HG02588 (cell line): ENCODE results near the gene CTNNA3.

ENCODE experiments used
- ATAC-seq: cut with Tn5 transposase; IDR thresholded peaks from one replicate; pipeline ENCODE4 v1.9.1; 2021; ENCODE audit warnings: mild to moderate bottlenecking, moderate library complexity; ENCODE audit not compliant: unreplicated experiment

Gene CTNNA3

DNA sequence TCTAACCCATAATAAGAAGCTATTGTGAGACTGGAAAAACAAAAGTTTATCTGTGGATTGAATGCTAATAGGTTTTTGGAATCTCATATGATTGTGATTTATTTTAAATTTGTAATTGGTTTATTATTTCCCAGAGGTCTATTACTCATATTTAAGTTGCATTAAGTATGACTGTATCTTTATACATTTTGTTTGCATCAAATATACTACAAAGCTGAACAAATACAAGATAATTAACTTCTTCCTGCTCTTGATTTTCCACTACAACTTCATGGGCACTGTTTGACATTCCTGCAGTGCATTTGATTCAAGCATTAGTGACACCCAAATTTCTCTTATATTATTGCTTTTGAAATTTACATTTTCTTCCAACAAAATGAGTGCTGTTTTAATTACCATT, 1073.9 kb downstream of the CTNNA3 start:
- ATAC-seq = no peak

DNA sequence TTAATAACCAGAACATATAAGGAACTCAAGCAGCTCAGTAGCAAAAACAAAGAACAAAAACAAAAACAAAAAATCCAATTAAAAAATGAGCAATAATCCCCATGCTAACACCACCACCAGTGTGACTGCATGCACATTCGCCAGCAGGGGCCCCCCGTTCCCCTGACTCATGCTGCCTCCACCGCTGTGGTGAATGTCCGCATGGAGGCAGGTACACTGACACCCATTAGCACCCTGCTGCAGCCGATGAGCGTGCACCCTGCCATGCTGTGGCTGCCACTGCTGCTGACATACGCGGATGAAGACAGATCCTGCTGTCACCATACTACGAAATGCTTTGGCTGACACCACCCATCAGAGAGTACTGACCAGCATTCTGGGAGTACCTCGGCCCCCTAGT, 1091.8 kb downstream of the CTNNA3 start:
- no peak for ATAC-seq

- no peak for ATAC-seq
These were observed 1104.1 kb downstream of the CTNNA3 start for GRCh38 chr10:66591865-66592264.

DNA sequence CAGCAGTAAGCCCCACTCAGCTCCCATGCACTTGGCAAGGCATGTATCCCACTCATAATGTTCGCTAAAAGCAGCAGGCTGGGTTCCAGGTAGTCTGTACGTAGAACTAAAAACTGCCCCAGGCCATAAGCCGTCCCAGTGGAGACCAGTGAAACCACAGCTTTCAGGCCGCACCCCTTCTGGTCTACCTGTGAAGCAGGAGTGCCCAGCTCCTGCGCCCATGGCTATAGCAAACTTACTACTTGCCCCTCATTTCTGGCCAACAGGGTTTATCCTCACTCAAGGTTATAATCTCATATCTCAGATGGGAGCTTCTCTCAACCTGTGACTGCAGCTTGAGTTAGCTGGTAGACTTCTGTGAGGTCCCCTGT, 1108.3 kb downstream of the CTNNA3 start:
- no peak for ATAC-seq

GRCh38 chr10:66586897-66587679, 1108.9 kb downstream of the CTNNA3 start:
- no peak for ATAC-seq

DNA sequence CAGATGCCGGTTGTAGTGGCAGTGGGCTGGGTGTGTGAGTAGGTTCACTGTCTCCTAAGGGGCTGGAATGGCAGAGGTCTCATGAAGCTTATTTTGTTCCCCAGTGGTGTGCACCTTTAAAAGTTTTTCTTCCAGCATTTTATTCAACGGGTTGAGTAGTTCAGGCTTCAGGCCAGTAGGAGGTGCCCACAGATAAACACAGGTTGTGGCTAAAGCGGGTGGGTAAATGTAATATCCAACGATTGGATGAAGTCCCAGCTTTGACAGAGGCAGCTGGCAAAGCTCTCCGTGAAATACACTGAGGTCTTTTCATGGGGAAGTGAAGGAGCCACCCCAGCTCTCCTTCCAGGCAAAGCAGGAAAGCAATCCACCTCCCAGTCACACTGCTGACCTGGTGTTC, 1109.9 kb downstream of the CTNNA3 start:
- no peak for ATAC-seq

DNA sequence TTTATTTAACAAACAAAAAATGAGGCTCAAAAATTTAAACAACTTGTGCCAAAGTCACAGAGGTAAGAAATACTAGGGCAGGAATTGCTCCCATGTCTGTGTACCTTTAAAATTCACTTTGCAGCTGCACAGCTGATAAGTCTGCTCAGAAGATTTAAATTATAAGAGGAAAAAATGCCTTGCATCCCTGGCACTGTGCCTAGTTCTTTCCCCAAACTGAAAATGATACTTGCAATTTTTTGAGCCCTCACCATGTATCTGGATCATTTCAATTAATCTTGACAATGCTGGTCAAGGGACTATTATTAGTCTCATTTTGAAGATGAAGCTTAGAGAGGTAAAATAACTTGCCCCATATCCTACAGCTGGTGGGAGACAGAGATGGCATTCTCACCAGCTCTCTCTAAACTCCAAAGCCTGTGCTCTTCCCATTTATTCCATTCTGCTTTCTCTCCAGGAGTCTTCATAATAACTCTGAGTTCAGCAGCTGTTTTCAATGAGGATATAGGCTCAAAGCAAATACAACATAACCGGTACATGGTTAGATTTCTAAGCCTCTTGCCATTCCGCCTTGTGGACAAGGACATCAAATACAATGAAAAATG, 1120.6 kb downstream of the CTNNA3 start:
- ATAC-seq = no peak

- no peak for ATAC-seq
These were observed 1123.3 kb downstream of the CTNNA3 start for GRCh38 chr10:66572700-66573099.

DNA sequence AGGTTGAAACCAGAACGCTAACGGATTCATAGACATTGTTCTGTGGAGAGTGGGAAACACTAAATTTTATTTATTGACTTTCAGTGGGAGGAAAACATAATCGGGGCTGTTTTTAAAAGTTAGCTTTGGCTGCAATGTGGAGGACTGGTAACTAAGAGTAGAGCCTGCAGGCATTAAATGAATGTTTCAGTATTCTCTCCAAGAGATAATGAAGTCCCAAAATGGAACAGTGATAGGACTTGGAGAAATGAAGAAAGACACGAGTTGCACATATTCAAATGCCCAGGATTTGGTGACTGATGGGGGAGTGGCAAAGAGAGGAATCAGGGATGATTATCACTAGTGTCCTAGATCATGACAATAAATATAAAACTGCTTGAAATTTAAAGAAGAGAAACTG, 1130.0 kb downstream of the CTNNA3 start:
- ATAC-seq = no peak

DNA sequence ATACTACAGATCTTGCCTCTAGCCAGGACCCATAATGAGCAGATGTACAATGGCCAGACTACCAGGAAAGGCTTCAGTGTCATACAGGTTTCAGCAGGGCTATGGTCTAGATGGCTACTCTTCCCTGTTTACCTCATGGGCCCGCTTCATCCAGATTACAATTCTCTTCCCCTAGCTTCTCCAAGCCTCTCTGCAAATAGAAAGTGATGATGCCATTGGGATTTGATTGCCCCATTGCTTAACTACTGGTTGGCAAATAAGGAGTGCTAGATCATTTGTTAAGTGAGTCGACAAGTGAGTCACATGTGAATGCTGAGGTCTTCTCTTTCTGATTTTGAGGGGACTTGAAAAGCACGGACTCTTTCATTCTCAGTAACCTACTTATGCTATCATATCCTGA, 1131.7 kb downstream of the CTNNA3 start:
- no peak for ATAC-seq

- ATAC-seq = no peak
These were observed 1140.9 kb downstream of the CTNNA3 start for GRCh38 chr10:66555061-66555460.

DNA sequence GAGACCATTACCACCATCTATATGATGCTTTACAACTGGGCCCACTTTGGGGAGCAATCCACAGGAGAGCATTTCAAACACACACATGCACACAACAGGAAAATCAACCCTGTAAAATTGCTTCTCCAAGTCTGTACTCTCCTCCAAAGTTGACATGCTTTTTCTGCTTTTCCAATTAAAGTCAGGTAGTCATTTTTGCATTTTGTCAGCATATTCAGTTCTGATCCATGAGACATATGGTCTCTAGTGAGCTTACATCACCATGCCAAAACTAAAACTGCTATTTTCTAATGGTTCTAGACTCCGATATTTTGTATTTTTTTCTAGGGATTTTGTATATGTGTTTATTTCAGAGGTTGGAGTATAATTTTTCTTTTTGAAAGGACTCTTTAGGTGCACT, 1143.7 kb downstream of the CTNNA3 start:
- no peak for ATAC-seq

- no peak for ATAC-seq
These were observed 1145.6 kb downstream of the CTNNA3 start for GRCh38 chr10:66550351-66550750.

DNA sequence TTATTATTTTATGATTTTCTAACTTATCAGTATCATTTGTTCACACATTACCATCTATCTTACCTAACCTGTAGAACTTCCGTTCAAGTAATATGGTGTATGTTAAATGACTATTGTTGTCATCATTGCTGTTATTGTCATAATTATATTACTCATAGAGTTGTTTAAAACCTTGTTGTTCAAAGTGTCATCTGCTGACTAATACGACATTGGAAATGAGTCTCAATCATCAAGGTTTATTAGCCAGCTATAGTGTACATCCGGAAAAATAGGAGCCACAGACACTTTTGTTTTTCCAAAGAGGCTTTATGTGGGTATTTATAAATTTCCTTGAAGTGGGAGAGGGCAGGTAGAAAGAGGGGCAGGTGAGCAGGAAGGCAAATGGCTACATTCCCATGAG, 1157.1 kb downstream of the CTNNA3 start:
- ATAC-seq = no peak

DNA sequence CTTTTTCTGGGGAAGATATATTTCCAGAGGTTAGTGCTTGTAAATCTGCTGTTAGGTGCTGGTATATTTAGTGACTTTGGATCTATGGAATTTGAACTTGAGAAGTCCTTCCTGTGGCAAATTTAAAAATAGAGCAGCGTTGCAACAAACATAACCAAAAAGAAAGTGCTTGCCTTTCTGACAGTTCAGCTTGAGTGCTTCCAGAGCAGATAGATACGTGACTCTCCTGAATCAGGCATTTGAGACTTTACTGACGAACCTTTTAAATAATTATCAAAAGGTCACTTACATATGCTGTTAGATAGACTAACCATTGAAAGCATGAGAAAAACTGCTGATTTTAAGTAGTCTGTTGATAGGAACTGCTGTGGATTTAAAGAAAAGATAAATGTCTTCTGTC, 1157.6 kb downstream of the CTNNA3 start:
- ATAC-seq = no peak

- ATAC-seq = no peak
These were observed 1158.8 kb downstream of the CTNNA3 start for GRCh38 chr10:66537186-66537585.

DNA sequence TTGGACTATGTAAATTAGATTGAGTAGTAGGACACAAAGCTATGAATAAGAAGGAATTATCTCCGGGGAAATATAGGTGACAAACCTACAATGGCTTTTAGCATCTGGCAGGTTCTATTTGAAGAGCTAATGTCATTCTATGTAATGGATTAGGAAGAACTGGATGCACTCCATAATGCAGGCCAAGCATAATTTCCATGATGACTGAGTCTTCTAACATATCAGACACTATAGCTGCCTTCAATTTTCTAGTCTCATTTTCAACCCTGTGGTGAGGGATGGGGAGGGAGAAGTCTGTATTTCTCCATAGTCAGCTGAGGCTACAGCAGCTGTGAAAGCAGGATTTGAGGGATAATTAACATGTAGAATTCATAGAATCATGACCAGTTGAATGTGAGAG, 1160.6 kb downstream of the CTNNA3 start:
- no peak for ATAC-seq

DNA sequence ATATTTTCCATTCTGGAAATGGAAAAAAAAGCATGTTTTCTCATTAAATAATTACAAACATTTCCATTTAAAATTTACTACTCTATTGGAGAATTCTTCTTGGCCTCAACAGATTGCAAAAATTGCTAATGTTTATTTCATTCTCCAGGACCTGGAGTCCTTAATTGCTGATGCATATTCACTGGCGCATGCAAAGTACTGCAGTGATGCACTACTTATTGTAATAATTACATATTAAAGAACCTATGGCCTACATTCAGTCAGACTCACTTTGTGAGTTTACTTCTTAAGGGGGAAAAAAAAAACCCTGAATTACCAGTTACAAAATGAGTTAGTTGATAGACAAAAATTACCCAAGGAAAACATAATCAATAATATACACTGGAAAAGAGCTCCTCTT, 1161.1 kb downstream of the CTNNA3 start:
- no peak for ATAC-seq

DNA sequence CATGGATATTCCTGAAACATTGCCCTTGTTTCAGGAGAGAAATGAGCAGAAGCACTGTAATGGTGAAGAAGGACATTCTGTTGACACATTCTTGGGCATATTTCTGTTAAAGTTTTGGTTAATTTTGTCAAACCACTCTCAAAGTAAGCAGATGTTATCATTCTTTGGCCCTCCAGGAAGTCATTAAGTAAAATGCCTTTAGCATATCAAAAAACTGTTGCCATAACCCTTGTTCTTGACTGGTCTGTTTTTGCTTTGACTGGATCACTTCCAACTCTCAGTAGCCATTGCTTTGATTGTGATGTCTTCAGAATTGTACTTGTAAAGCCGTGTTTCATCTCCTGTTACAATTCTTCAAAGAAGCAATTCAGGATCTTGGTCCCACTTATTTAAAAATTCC, 1174.5 kb downstream of the CTNNA3 start:
- ATAC-seq = no peak

DNA sequence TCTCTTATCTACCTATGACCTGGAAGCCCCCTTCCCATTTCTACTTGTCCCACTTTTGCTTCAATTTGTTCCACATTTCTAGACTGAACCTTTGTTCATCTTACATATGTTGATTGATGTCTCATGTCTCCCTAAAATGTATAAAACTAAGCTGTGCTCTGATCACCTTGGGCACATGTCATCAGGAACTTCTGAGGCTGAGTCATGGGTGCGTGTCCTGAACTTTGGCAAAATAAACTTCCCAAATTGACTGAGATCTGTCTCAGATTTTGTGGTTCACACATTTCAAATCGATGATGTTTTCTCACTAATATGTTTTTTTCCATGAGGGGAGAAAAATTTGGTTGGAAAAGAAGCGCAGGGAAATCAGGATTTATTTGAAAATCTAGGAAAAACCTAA, 1176.4 kb downstream of the CTNNA3 start:
- no peak for ATAC-seq

DNA sequence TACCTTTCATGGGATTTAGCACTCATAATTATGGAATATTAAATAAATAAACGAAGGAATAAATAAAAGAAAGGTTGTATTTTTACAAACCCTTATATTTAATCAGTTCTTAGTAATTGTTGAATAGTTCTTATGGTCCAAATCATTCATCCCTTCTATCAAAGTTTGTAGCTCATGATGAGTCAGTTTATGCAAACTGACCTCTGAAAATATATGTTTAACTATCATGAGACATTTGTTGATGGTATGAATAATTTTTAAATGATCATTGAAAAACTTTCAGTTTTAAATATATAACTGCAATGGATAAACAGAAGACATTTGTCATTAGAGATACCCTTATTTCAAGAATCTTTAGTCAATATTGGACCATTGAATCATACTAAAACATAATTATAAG, 1181.3 kb downstream of the CTNNA3 start:
- no peak for ATAC-seq

DNA sequence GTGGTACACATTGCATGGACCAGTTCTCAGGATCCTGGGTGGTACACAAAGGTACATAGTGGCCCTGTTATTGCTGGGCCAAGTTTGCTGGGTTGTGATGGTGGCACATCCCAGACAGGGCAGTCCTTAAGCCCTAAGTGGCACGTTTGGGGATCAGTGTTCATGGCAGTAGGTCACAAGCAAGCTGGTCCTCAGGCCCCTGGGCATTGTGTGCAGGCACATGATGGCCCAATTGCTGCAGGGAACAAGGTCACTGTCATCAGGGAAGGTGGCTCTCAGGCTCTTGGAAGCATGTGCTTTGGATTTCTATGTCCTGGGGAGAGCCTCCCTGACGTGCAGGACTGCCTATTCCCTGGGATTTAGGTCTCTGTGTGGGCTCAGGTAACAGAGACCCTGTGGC, 1182.5 kb downstream of the CTNNA3 start:
- no peak for ATAC-seq
